ENCODE data around the gene PEAK3.

PEAK3 gene

GRCh38 chr19:2271234-2272103 lies 10.5 kb downstream of the PEAK3 start:
- TF ChIP-seq CTCF (conservative IDR thresholded peaks at IDR 0.05): no peak
- H3K27ac ChIP-seq: peak overlapping the region; percentile 91

GRCh38 chr19:2270423-2271233 lies 11.3 kb downstream of the PEAK3 start:
- TF ChIP-seq CTCF (conservative IDR thresholded peaks at IDR 0.05): no peak
- peak overlapping the region; percentile 91 for H3K27ac ChIP-seq

GRCh38 chr19:2270157-2270422 lies 11.9 kb downstream of the PEAK3 start:
- H3K27ac ChIP-seq: peak overlapping the region; percentile 91
- no peak for TF ChIP-seq CTCF (conservative IDR thresholded peaks at IDR 0.05)

GRCh38 chr19:2269244-2270156 lies 12.5 kb downstream of the PEAK3 start:
- H3K27ac ChIP-seq: peak overlapping the region; percentile 91
- no peak; the same call in 1 of the 2 replicates for TF ChIP-seq CTCF (conservative IDR thresholded peaks at IDR 0.05)

GRCh38 chr19:2268861-2269243 lies 13.1 kb downstream of the PEAK3 start:
- no peak for TF ChIP-seq CTCF (conservative IDR thresholded peaks at IDR 0.05)
- peak overlapping the region; percentile 91 for H3K27ac ChIP-seq

GRCh38 chr19:2268480-2268830 lies 13.5 kb downstream of the PEAK3 start:
- peak overlapping the region; percentile 91 for H3K27ac ChIP-seq
- TF ChIP-seq CTCF (conservative IDR thresholded peaks at IDR 0.05): no peak

Data from VCaP (cell line).